GM18870 (cell line): Measurements from ENCODE around the gene ACVRL1.

Source experiments
- ATAC-seq: cut with Tn5 transposase; IDR thresholded peaks from one replicate; pipeline ENCODE4 v1.9.1; 2021; ENCODE audit warnings: moderate library complexity; ENCODE audit not compliant: unreplicated experiment

Gene ACVRL1

GRCh38 chr12:51896236-51896635 is 11.1 kb upstream of the ACVRL1 start:
- ATAC-seq = no peak

- ATAC-seq = no peak
Measured at GRCh38 chr12:51897181-51897580, 10.1 kb upstream of the ACVRL1 start.

GRCh38 chr12:51898506-51898905 is 8.8 kb upstream of the ACVRL1 start:
- no peak for ATAC-seq

GRCh38 chr12:51898937-51899336 is 8.4 kb upstream of the ACVRL1 start:
- no peak for ATAC-seq

GRCh38 chr12:51900323-51900889 is 6.9 kb upstream of the ACVRL1 start:
- ATAC-seq = no peak

- ATAC-seq = no peak
Measured at GRCh38 chr12:51901121-51901817, 6.0 kb upstream of the ACVRL1 start.

GRCh38 chr12:51901881-51902280 is 5.4 kb upstream of the ACVRL1 start:
- ATAC-seq = no peak

- ATAC-seq = no peak
Measured at GRCh38 chr12:51904951-51905470, 2.3 kb upstream of the ACVRL1 start.

- no peak for ATAC-seq
Measured at GRCh38 chr12:51905471-51906429, 1.6 kb upstream of the ACVRL1 start.

- ATAC-seq = no peak
Measured at GRCh38 chr12:51906430-51907082, 748 bp upstream of the ACVRL1 start.

- no peak for ATAC-seq
Measured at GRCh38 chr12:51907856-51908425, 637 bp downstream of the ACVRL1 start.

GRCh38 chr12:51908876-51909592 is 1.7 kb downstream of the ACVRL1 start:
- no peak for ATAC-seq

GRCh38 chr12:51910168-51910567 is 2.9 kb downstream of the ACVRL1 start:
- ATAC-seq = no peak

- ATAC-seq = no peak
Measured at GRCh38 chr12:51910691-51911090, 3.4 kb downstream of the ACVRL1 start.

- no peak for ATAC-seq
Measured at GRCh38 chr12:51911307-51911706, 4.0 kb downstream of the ACVRL1 start.

GRCh38 chr12:51911788-51912711 is 4.7 kb downstream of the ACVRL1 start:
- no peak for ATAC-seq

GRCh38 chr12:51913071-51914033 is 6.0 kb downstream of the ACVRL1 start:
- no peak for ATAC-seq
